HG03432 (cell line): ENCODE data around the gene TBC1D22B.
"Not testable (repeated sequence)": the region's sequence is repeated elsewhere in the genome, so short reads cannot be mapped to it uniquely, and the experiment has no call there.

ENCODE experiments used
- ATAC-seq: cut with Tn5 transposase; IDR thresholded peaks from one replicate; pipeline ENCODE4 v1.9.1; 2021; ENCODE audit warnings: mild to moderate bottlenecking, moderate library complexity; ENCODE audit not compliant: unreplicated experiment

The TBC1D22B gene

GRCh38 chr6:37319856-37320480 is 62.4 kb downstream of the TBC1D22B start:
- ATAC-seq = no peak

GRCh38 chr6:37320646-37321045 is 63.1 kb downstream of the TBC1D22B start:
- no peak for ATAC-seq

- no peak for ATAC-seq
Observed at GRCh38 chr6:37321101-37321500, 63.5 kb downstream of the TBC1D22B start.

GRCh38 chr6:37321516-37322415 is 64.2 kb downstream of the TBC1D22B start:
- ATAC-seq = no peak

GRCh38 chr6:37323580-37323979 is 66.0 kb downstream of the TBC1D22B start:
- ATAC-seq = no peak

- ATAC-seq = no peak
Observed at GRCh38 chr6:37324131-37325033, 66.8 kb downstream of the TBC1D22B start.

DNA sequence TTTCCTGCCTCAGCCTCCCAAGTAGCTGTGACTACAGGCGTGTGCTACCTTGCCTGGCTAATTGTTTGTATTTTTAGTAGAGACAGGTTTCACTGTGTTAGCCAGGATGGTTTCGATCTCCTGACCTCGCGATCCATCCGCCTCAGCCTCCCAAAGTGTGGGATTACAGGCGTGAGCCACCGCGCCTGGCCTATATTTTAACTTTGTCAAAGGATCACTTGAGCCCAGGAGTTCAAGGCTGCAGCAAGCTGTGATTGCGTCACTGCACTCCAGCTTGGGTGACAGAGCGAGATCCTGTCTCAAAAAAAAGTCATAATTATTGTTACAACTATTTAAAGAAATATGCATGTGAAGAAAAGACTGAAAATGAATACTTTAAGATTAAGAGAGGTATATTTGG is 72.8 kb downstream of the TBC1D22B start:
- not testable (repeated sequence) for ATAC-seq

GRCh38 chr6:37331047-37331446 is 73.5 kb downstream of the TBC1D22B start:
- no peak for ATAC-seq

GRCh38 chr6:37332894-37333293 is 75.3 kb downstream of the TBC1D22B start:
- ATAC-seq = no peak

DNA sequence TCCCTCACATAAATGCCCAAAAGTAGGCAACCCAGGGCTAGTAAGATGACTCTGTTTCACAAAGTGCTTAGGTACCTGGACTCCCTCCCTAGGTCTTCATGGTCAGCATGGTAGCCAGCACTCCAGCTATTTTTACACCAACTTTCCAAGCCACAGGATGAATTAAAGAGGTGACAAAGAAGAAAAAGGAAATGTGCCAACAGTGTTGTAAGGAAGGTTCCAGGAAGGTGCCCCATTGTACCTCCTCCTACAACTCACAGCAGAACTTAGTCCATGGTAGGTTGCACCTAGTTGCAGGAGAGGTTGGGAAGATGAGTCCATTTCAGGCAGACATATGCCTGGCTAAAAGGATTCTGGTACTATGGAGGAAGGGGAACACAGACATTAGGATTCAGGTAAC is 76.5 kb downstream of the TBC1D22B start:
- no peak for ATAC-seq

GRCh38 chr6:37338317-37338716 is 80.7 kb downstream of the TBC1D22B start:
- not testable (repeated sequence) for ATAC-seq

DNA sequence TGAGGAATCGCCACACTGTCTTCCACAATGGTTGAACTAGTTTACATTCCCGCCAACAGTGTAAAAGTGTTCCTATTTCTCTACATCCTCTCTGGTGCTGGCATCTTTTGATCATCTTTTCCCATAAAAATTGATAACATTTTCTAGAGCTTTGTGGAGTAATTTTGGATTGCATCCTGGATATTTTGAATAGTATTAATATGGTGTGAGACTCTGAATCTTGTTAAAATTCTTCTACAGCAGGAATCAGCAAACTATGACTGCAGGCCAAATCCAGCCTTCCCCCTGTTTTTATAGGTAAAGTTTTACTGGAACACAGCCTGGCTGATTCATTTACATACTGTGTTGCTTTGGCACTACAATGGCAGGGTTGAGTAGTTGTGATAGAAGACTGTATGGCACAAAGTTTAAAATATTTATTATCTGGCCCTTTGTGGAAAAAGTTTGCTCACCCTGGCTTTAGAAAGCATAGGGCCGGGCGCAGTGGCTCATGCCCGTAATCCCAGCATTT is 81.2 kb downstream of the TBC1D22B start:
- no peak for ATAC-seq

- ATAC-seq = no peak
Observed at GRCh38 chr6:37339741-37340638, 82.4 kb downstream of the TBC1D22B start.

- no peak for ATAC-seq
Observed at GRCh38 chr6:37340639-37340943, 83.0 kb downstream of the TBC1D22B start.

DNA sequence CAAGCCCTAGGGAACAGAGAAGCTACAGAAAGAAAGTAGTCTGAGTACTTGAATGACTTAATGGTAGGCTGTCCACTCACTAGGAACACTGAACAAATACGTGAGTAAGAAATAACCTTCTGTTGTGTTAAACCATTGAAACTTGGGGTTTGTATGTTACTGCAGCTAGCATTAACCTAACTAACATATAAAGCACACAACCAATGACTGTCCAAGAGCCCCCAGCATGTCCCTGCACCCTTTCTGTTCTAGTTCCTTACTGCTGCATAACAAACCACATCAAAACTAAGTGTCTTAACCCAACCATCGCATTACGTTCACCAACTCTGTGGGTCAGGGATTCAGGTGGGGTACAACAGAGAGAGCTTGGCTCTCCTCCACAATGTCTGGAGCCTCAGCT is 85.7 kb downstream of the TBC1D22B start:
- no peak for ATAC-seq

DNA sequence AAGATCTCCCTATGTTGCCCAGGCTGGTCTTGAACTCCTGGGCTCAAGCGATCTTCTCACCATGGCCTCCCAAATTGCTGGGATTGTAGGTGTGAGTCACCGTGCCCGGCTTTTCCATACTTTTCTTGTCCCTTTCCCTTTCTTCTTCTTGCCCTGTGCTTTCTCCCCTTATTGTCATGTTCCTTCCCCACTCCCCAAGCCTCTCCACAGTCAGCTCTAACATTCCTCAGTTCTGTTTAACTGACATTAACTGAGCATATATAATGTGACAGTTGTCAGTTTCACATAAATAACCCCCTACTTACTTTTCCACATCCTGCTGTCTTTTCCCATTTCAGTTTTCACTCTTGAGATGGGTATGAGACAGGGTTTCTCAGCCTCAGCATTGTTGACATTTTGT is 86.7 kb downstream of the TBC1D22B start:
- no peak for ATAC-seq

GRCh38 chr6:37345804-37346203 is 88.2 kb downstream of the TBC1D22B start:
- not testable (repeated sequence) for ATAC-seq

- ATAC-seq = no peak
Observed at GRCh38 chr6:37347177-37347576, 89.6 kb downstream of the TBC1D22B start.

DNA sequence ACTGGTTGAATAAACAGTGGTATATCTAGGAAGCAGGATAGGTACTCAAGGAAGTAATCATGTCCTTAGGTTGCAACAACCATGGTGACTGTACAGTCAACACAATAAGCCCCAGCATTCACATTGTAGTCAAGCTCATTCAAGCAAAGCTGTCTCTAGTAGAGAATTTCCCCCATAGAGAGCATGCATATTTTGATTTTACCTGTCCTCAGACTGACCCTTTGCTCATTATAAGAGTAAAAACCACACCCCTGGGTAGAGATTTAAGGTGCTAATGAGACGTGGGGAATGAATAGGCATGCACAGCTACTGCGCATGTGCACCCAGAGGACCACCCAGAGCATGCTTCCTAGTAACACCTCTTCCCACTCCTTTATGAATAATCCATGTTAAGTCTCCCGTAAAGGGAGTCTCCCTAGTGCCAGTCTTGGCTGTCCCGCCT is 90.1 kb downstream of the TBC1D22B start:
- no peak for ATAC-seq

DNA sequence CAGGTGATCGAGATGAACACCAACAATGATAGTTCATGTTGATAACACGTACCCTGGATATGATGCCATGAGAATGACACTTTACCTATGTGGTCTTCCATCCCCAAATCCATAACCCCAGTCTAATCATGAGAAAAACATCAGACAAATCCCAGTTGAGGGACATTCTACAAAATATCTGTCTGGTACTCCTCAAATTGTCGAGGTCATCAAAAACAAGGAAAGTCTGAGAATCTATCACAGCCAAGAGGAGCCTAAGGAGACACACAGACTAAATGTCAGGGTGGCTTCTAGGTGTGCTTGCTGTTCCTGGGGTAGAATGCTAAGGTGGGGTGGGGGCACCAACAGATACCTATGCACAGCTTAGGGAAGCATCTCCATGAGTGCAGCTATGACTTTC is 93.5 kb downstream of the TBC1D22B start:
- ATAC-seq = no peak
